DOHH2 (cell line): ENCODE measurements around the gene FMNL2.

Experiments
- H3F3A ChIP-seq: fragments of 200-600 bp; sonication (generic), shearing (Covaris generic); 2 replicates; pipeline ENCODE4 v1.6.0; 2016; ENCODE audit warnings: antibody characterized with exemption, mild to moderate bottlenecking; ENCODE audit not compliant: control insufficient read depth, insufficient read depth
- H3K27ac ChIP-seq: fragments of 200-600 bp; sonication (generic); 2 replicates; pipeline ENCODE4 v1.5.1; 2014; ENCODE audit warnings: low read depth, mild to moderate bottlenecking, low read length, moderate library complexity
- H3K27me3 ChIP-seq: fragments of 200-600 bp; sonication (generic); 2 replicates; pipeline ENCODE4 v1.6.1; 2014; ENCODE audit warnings: mild to moderate bottlenecking, low read length, mixed read lengths; ENCODE audit not compliant: control insufficient read depth
- H3K36me3 ChIP-seq: fragments of 200-600 bp; sonication (generic); 2 replicates; pipeline ENCODE4 v1.6.1; 2014; ENCODE audit warnings: mild to moderate bottlenecking, low read length, moderate library complexity, mixed read lengths; ENCODE audit not compliant: control insufficient read depth
- H3K4me1 ChIP-seq: fragments of 200-600 bp; sonication (generic); 2 replicates; pipeline ENCODE4 v1.6.1; 2014; ENCODE audit warnings: mild to moderate bottlenecking, low read length, mixed read lengths; ENCODE audit not compliant: control insufficient read depth
- H3K4me2 ChIP-seq: fragments of 200-600 bp; sonication (generic); 2 replicates; pipeline ENCODE4 v1.6.0; 2014; ENCODE audit warnings: mild to moderate bottlenecking, low read length, moderate library complexity
- H3K4me3 ChIP-seq: fragments of 200-600 bp; sonication (generic); 2 replicates; pipeline ENCODE4 v1.5.1; 2014; ENCODE audit warnings: mild to moderate bottlenecking, low read length, mixed read lengths
- H3K79me2 ChIP-seq: fragments of 200-600 bp; sonication (generic); 2 replicates; pipeline ENCODE4 v1.6.1; 2014; ENCODE audit warnings: mild to moderate bottlenecking, low read length, mixed read lengths; ENCODE audit not compliant: control insufficient read depth
- H3K9me2 ChIP-seq: fragments of 200-600 bp; sonication (generic); replicated peaks from 2 replicates; pipeline ENCODE4 v1.6.1; 2014; ENCODE audit warnings: mild to moderate bottlenecking, low read length, mixed read lengths; ENCODE audit not compliant: control insufficient read depth
- H3K9me3 ChIP-seq: fragments of 200-600 bp; sonication (generic); 2 replicates; pipeline ENCODE4 v1.6.1; 2014; ENCODE audit warnings: antibody characterized with exemption, low read length, mixed read lengths; ENCODE audit not compliant: control insufficient read depth, insufficient read depth
- H4K20me1 ChIP-seq: fragments of 200-600 bp; sonication (generic); 2 replicates; pipeline ENCODE4 v1.6.0; 2014; ENCODE audit warnings: low read depth, mild to moderate bottlenecking, antibody characterized with exemption, low read length, moderate library complexity; ENCODE audit not compliant: control insufficient read depth, insufficient read depth
- EZH2phosphoT487 ChIP-seq: fragments of 200-600 bp; sonication (generic); IDR thresholded peaks from 2 replicates; pipeline ENCODE4 v1.6.1; 2017; ENCODE audit warnings: borderline replicate concordance, mild to moderate bottlenecking, antibody characterized with exemption, low read length, moderate library complexity, mixed read lengths
- TF ChIP-seq, protein P1 (sequence below): fragments of 200-600 bp; sonication (generic); IDR thresholded peaks from one replicate; pipeline ENCODE4 v1.5.1; 2014; ENCODE audit warnings: antibody characterized with exemption, mild to moderate bottlenecking, low read depth, low read length; ENCODE audit not compliant: poor library complexity, severe bottlenecking

The FMNL2 gene

DNA sequence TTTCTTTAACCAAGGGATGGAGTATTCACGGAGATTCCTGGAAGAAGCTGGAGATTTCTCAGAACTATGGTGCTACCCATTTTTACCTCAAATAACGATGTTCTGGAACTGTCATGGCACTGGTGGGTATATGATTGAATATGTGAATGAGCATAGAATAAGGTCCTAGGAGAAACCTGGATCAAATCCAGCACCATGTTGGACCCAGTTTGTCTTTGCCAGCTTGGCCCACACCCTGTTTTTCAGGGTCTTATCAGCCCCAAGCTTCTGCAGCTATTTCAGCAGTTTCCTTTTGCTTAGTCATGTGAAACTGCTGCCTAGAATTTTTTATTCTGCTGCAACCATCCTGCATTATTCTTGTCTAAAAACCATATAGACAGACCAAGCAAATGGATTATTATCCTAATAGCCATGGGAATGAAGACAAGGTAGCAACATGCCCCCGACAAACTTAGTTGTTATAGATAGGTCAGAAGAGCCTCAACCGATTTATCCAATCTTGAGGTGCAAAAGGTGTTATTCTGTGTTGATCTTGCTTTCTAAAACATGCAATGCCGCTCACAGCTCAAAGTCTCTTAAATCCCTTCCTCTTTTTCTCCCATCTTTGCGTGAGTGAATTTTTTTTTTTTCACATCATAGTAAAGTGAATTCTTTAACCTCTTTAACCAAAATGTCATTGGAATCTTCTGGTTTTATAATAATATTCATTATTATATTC, 248.7 kb downstream of the FMNL2 start:
- H3K27ac ChIP-seq, result no peak overlapping the region
- H3K36me3 ChIP-seq, result no peaks in the 10 kb centered on the region

DNA sequence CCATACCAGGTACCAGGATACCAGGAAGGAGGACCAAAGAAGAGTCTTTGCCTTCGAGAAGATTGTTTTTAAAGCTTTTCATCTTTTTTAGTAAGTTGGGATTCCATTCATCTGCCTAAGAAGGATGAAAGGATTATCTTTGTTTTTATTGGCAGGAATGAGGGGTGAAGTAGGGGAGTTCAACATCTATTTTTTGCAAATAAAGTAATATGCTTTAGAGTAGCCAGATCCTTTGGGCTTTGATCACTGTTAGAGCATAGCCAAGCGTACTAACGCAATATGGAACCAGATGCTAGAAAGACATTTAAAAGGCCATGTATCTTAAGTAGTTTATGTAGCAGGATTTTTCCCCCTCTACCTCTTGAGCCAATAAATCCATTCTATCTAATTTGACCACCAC, 249.3 kb downstream of the FMNL2 start:
- Histone ChIP-seq H4K20me1 (no peaks in the 10 kb centered on the region), H3K9me3 (no peaks in the 10 kb centered on the region), H3K79me2 (no peaks in the 10 kb centered on the region), H3K9me2 (no peaks in the 10 kb centered on the region), H3K36me3 (no peaks in the 10 kb centered on the region), H3K27me3 (no peaks in the 10 kb centered on the region; the same call in 1 of the 2 replicates), H3K4me1 (peaks cover 5% of the 10 kb centered on the region; the same call in 1 of the 2 replicates), H3K27ac (no peak overlapping the region), H3K4me3 (no peak overlapping the region), H3F3A (no peaks in the 10 kb centered on the region), H3K4me2 (no peak overlapping the region)
- TF ChIP-seq, protein P1, sequence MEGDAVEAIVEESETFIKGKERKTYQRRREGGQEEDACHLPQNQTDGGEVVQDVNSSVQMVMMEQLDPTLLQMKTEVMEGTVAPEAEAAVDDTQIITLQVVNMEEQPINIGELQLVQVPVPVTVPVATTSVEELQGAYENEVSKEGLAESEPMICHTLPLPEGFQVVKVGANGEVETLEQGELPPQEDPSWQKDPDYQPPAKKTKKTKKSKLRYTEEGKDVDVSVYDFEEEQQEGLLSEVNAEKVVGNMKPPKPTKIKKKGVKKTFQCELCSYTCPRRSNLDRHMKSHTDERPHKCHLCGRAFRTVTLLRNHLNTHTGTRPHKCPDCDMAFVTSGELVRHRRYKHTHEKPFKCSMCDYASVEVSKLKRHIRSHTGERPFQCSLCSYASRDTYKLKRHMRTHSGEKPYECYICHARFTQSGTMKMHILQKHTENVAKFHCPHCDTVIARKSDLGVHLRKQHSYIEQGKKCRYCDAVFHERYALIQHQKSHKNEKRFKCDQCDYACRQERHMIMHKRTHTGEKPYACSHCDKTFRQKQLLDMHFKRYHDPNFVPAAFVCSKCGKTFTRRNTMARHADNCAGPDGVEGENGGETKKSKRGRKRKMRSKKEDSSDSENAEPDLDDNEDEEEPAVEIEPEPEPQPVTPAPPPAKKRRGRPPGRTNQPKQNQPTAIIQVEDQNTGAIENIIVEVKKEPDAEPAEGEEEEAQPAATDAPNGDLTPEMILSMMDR, result no peak
- no peak for TF ChIP-seq EZH2phosphoT487

More for the DNA sequence above, 248.7 kb downstream of the FMNL2 start:
- H3K27me3 ChIP-seq, result no peaks in the 10 kb centered on the region
- no peak for TF ChIP-seq EZH2phosphoT487
- TF ChIP-seq, protein P1, result no peak
- H3K4me3 ChIP-seq, result no peak overlapping the region
- no peaks in the 10 kb centered on the region for H3K9me3 ChIP-seq
- no peaks in the 10 kb centered on the region for H3K9me2 ChIP-seq
- no peaks in the 10 kb centered on the region for H3K4me1 ChIP-seq
- H3K4me2 ChIP-seq, result no peak overlapping the region
- H4K20me1 ChIP-seq, result no peaks in the 10 kb centered on the region
- no peaks in the 10 kb centered on the region for H3K79me2 ChIP-seq
- no peaks in the 10 kb centered on the region for H3F3A ChIP-seq

DNA sequence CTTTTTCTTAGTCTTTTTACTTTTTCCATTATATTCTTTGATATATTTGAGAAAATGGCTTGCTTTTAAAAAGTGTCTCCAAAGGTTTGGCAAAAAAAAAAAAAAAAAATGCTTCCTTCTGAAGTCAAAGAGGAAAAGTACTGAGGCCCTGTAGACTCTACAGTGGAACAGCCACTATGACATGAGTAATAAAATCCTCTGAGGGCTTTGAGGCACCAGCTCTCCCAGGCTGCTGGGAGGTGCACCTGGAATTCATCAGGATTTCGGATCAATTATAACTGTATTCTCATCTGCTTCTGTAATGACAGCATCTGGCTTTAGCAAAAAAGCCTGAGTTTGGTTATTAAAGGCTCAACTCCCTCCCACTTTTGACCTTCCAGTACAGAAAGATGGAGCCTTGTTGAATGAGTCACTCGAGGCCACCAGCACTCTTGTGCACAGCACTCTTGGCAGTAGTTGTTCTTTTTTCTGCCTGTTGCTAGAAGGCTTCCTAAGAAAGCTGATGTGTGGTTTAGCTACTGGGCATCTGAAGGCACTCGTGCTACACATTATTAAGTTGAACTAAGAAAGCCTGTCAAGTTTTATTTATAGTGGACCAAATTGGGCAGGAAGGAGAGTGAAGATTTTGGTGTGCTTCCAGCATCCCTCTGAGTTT, 251.0 kb downstream of the FMNL2 start:
- H3K27me3 ChIP-seq, result no peaks in the 10 kb centered on the region; the same call in 1 of the 2 replicates
- H3K36me3 ChIP-seq, result no peaks in the 10 kb centered on the region
- no peaks in the 10 kb centered on the region for H3K9me2 ChIP-seq
- no peak overlapping the region for H3K27ac ChIP-seq
- TF ChIP-seq, protein P1, result no peak
- no peak for TF ChIP-seq EZH2phosphoT487
- no peaks in the 10 kb centered on the region for H3K9me3 ChIP-seq
- H3K4me1 ChIP-seq, result peaks cover 7% of the 10 kb centered on the region; the same call in 1 of the 2 replicates
- no peaks in the 10 kb centered on the region for H3K79me2 ChIP-seq
- H4K20me1 ChIP-seq, result no peaks in the 10 kb centered on the region
- H3F3A ChIP-seq, result no peaks in the 10 kb centered on the region
- H3K4me2 ChIP-seq, result no peak overlapping the region
- H3K4me3 ChIP-seq, result no peak overlapping the region
